Mesothelial cell of epicardium (in vitro differentiated cells): Measurements from ENCODE around the gene IRF1. TPM values are rescaled to one million over a fixed set of nuclear protein-coding genes. Genes with fewer than 3 reads are reported as not detected.
"Not testable (repeated sequence)": the region's sequence is repeated elsewhere in the genome, so short reads cannot be mapped to it uniquely, and the experiment has no call there.

Source experiments
- DNase-seq, 2 experiments: peaks; one replicate each; pipeline ENCODE4 v3.0.0; 2021; ENCODE audit warnings: low spot score in 2 of 2; ENCODE audit not compliant: unreplicated experiment in 2 of 2
- H3K27ac Mint-ChIP-seq: 2 replicates; pipeline ENCODE4 v1.8.0; 2021; ENCODE audit warnings: mixed read lengths
- H3K27me3 Mint-ChIP-seq: 2 replicates; pipeline ENCODE4 v1.8.0; 2021; ENCODE audit warnings: low read depth, mixed read lengths
- H3K36me3 Mint-ChIP-seq: 2 replicates; pipeline ENCODE4 v1.8.0; 2021; ENCODE audit warnings: mixed read lengths
- H3K4me1 Mint-ChIP-seq: 2 replicates; pipeline ENCODE4 v1.8.0; 2021; ENCODE audit warnings: mixed read lengths
- H3K4me3 Mint-ChIP-seq: 2 replicates; pipeline ENCODE4 v1.8.0; 2021; ENCODE audit warnings: mild to moderate bottlenecking, moderate library complexity, mixed read lengths
- H3K9me3 Mint-ChIP-seq: 2 replicates; pipeline ENCODE4 v1.8.0; 2021; ENCODE audit warnings: mixed read lengths
- total RNA-seq: library from RNA; stranded (reverse); gene quantifications from 3 replicates; pipeline ENCODE4 v1.2.1, GENCODE V29; 2021
- TF ChIP-seq, protein P1 (sequence below): fragments of 200-600 bp; sonication (generic); IDR thresholded peaks from one replicate; pipeline ENCODE4 v1.5.0; 2021; ENCODE audit warnings: antibody characterized with exemption; ENCODE audit not compliant: unreplicated experiment

Gene IRF1
- total RNA-seq, 1 donor from 2014 or later, result 33.3 TPM

DNA sequence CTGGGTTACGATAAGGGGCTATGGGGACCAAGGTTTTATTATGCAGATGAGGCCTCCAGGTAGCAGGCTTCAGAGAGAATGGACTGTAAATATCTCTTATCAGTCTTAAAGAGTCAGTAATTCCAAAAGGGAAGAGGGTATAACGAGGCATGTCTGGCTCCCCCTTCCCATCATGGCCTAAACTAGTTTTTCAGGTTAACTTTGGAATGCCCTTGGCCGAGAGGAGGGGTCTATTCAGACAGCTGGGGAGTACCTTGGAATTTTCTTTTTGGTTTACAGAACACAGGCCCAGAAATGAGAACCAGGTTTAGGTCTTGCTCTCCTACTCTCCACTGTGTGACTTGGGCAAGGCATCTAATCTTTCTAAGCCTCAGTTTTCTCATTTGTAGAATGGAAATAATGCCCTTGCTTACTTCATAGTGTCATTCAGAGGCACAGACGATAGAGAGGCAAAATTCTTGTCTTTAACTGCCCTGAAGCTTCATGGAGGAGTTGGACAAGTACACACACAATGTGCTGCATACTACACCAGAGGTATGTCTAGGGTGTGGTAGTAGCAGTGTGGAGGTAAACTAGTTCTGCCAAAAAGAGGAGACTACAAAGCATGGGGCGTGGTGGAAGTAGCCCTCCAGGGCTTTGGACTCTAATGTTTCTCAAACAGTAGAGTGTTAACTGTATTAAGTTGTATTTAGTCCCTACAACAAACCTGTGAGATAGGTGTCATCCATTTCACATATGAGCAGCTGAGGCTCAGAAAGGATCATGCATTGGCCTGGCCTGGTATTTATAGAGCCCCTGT is 45.5 kb downstream of the IRF1 start:
- no peak for DNase-seq
- H3K9me3 Mint-ChIP-seq, result no peaks in the 10 kb centered on the region
- TF ChIP-seq, protein P1, sequence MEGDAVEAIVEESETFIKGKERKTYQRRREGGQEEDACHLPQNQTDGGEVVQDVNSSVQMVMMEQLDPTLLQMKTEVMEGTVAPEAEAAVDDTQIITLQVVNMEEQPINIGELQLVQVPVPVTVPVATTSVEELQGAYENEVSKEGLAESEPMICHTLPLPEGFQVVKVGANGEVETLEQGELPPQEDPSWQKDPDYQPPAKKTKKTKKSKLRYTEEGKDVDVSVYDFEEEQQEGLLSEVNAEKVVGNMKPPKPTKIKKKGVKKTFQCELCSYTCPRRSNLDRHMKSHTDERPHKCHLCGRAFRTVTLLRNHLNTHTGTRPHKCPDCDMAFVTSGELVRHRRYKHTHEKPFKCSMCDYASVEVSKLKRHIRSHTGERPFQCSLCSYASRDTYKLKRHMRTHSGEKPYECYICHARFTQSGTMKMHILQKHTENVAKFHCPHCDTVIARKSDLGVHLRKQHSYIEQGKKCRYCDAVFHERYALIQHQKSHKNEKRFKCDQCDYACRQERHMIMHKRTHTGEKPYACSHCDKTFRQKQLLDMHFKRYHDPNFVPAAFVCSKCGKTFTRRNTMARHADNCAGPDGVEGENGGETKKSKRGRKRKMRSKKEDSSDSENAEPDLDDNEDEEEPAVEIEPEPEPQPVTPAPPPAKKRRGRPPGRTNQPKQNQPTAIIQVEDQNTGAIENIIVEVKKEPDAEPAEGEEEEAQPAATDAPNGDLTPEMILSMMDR, result no peak
- no peak overlapping the region for H3K4me3 Mint-ChIP-seq
- H3K36me3 Mint-ChIP-seq, result no peaks in the 10 kb centered on the region
- peak overlapping the region; percentile 96 for H3K27ac Mint-ChIP-seq
- H3K27me3 Mint-ChIP-seq, result no peaks in the 10 kb centered on the region
- peaks cover 28% of the 10 kb centered on the region for H3K4me1 Mint-ChIP-seq

DNA sequence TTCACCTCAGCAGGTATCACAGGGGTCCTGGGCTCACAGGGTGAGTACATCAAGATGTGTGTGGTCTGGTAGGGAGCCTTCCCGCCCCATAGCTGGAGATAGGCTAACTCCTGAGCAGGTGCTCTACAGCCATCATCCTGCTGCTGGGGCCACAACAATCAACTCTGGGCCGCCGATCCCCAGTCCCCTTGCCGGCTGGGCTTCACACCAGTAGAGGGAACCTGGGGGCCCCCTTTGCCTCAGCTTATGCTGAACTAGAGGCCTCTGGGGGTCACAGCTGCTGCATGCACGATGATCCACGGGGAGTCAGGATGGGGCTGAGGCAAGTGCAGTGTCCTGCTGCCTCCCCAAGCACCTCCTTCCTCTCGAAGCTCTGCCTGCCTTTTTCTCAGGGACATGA is 46.5 kb downstream of the IRF1 start:
- TF ChIP-seq, protein P1, result no peak
- H3K4me3 Mint-ChIP-seq, result no peak overlapping the region
- H3K27me3 Mint-ChIP-seq, result no peaks in the 10 kb centered on the region
- peaks cover 28% of the 10 kb centered on the region for H3K4me1 Mint-ChIP-seq
- peak overlapping the region; percentile 96 for H3K27ac Mint-ChIP-seq
- DNase-seq, result no peak
- no peaks in the 10 kb centered on the region for H3K36me3 Mint-ChIP-seq
- H3K9me3 Mint-ChIP-seq, result no peaks in the 10 kb centered on the region

DNA sequence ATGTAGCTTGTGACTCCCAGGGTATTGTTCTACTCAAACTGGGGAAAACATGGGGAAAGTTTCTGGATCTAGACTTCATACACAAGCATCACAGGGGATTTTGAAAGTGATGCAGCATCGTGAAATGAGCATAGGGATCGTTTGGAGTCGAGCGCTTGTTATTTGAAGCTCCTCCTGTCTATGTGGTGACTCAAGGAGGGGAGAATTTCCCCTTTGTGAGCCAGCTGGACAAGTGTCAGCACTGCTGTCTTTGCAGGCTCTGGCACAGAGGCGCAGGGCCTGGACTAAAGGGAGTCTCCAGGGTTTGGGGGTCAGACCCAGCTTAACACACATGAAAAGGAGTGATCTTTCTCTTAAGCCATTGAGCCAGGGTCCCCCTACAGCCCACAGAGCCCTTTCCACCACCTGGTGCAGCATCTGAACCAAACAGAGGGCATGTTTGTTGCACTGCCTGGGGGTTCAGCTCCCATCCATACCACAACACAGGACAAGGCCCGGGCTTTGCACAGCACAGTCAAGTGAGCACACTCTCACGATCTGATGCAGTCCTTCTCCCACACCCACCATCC is 51.0 kb downstream of the IRF1 start:
- Mint-ChIP-seq H3K27me3 (no peaks in the 10 kb centered on the region), H3K4me3 (no peak overlapping the region), H3K9me3 (no peaks in the 10 kb centered on the region), H3K4me1 (peaks cover 23% of the 10 kb centered on the region), H3K36me3 (no peaks in the 10 kb centered on the region), H3K27ac (no peak overlapping the region)
- DNase-seq, result no peak
- TF ChIP-seq, protein P1, result no peak

DNA sequence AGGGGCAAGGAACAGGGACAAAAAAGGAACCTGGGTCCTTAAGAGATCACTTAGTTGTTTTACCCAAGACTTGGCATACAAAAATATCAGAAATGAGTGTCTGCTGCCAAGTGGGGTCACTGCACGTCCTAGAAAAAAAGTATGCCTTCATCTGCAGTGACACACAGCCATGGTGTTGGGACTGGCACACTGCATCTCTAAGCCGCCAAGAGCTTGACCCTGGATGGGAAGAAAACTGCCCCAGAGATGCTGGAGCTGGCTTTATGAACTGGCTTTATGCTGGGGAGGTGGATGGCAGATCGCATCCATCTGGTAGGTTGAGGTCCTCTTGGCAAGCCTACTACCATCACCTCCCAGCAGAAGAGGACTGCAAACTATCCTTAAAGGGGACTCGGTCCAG is 51.7 kb downstream of the IRF1 start:
- no peaks in the 10 kb centered on the region for H3K36me3 Mint-ChIP-seq
- H3K4me3 Mint-ChIP-seq, result no peak overlapping the region
- H3K27me3 Mint-ChIP-seq, result no peaks in the 10 kb centered on the region
- no peak for DNase-seq
- H3K9me3 Mint-ChIP-seq, result no peaks in the 10 kb centered on the region
- H3K4me1 Mint-ChIP-seq, result peaks cover 24% of the 10 kb centered on the region
- no peak overlapping the region for H3K27ac Mint-ChIP-seq
- TF ChIP-seq, protein P1, result no peak

DNA sequence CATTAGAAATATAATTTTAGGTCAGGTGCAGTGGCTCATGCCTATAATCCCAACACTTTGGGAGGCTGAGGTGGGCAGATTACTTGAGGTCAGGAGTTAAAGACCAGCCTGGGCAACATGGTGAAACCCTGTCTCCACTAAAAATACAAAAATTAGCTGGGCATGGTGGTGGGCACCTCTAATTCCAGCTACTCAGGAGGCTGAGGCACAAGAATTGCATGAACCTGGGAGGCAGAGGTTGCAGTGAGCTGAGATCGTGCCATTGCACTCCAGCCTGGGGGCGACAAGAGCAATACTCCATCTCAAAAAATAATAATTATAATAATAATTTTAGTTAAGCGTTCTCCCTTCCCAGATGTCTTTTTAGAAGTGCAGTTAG is 52.3 kb downstream of the IRF1 start:
- H3K9me3 Mint-ChIP-seq, H3K4me3 Mint-ChIP-seq, DNase-seq, H3K36me3 Mint-ChIP-seq, H3K27me3 Mint-ChIP-seq: not testable (repeated sequence)
- H3K4me1 Mint-ChIP-seq, result peaks cover 24% of the 10 kb centered on the region
- peak overlapping the region; percentile 12 for H3K27ac Mint-ChIP-seq

DNA sequence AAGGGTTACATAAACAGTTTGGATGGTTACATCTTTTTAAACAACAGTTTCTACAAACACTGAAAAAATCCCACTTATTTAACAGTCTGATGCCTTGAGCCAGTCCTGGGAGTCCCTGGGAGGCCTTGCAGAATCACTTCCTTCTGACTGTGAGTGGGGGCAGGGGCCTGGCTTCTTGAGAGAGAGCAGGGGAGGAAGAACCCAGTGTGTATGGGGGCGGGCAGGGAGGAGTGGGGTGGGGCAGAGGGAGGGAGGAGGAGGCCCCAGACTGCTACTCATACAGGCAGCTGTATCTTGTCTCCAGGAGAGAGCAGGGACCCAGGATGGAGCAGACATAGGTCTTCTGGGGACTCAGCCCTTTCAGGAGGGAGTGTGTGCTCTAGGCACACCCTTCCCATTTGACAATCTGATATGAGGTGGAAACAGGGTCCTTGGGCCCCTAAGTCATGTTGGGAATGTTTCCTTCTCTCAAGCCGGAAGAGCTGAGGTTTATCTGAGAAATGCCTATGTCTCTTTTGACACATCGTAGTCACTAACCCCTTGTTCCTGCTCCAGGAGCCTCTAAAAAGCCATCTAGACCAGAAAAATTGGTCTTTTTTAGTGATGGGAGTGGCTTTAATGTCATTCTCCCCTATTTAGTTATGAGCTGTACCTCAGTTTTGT is 52.8 kb downstream of the IRF1 start:
- Mint-ChIP-seq H3K36me3 (no peaks in the 10 kb centered on the region), H3K9me3 (no peaks in the 10 kb centered on the region), H3K4me1 (peaks cover 24% of the 10 kb centered on the region), H3K27me3 (no peaks in the 10 kb centered on the region), H3K4me3 (no peak overlapping the region), H3K27ac (peak overlapping the region; percentile 84)
- TF ChIP-seq, protein P1, result no peak
- DNase-seq, result no peak
